ENCODE data around the gene GALNT1.
"Not testable (repeated sequence)": the region's sequence is repeated elsewhere in the genome, so short reads cannot be mapped to it uniquely, and the experiment has no call there.

GALNT1 gene

GRCh38 chr18:35559867-35560266, 21.7 kb upstream of the GALNT1 start:
- DNase-seq (ENCODE audit: extremely low read depth, low read depth) = no peak
- TF ChIP-seq CTCF (IDR thresholded peaks at IDR 0.05; ENCODE audit: low read depth, low read length, missing control alignments) = no peak
- no peak overlapping the region for H3K4me3 ChIP-seq (replicated peaks; ENCODE audit: low read depth, low read length)

GRCh38 chr18:35564795-35565453, 16.6 kb upstream of the GALNT1 start:
- no peak overlapping the region for H3K4me3 ChIP-seq (replicated peaks; ENCODE audit: low read depth, low read length)
- no peak for DNase-seq (ENCODE audit: extremely low read depth, low read depth)
- TF ChIP-seq CTCF (IDR thresholded peaks at IDR 0.05; ENCODE audit: low read depth, low read length, missing control alignments) = no peak

- no peak for DNase-seq (ENCODE audit: extremely low read depth, low read depth)
- no peak overlapping the region for H3K4me3 ChIP-seq (replicated peaks; ENCODE audit: low read depth, low read length)
- no peak for TF ChIP-seq CTCF (IDR thresholded peaks at IDR 0.05; ENCODE audit: low read depth, low read length, missing control alignments)
These were observed 15.5 kb upstream of the GALNT1 start for GRCh38 chr18:35566019-35566418.

- H3K4me3 ChIP-seq (replicated peaks; ENCODE audit: low read depth, low read length) = no peak overlapping the region
- DNase-seq (ENCODE audit: extremely low read depth, low read depth) = no peak
- TF ChIP-seq CTCF (IDR thresholded peaks at IDR 0.05; ENCODE audit: low read depth, low read length, missing control alignments) = no peak
These were observed 11.4 kb upstream of the GALNT1 start for GRCh38 chr18:35570182-35570581.

GRCh38 chr18:35571138-35571537, 10.4 kb upstream of the GALNT1 start:
- no peak for TF ChIP-seq CTCF (IDR thresholded peaks at IDR 0.05; ENCODE audit: low read depth, low read length, missing control alignments)
- H3K4me3 ChIP-seq (replicated peaks; ENCODE audit: low read depth, low read length) = no peak overlapping the region
- DNase-seq (ENCODE audit: extremely low read depth, low read depth) = no peak

- DNase-seq (ENCODE audit: extremely low read depth, low read depth) = no peak
- no peak overlapping the region for H3K4me3 ChIP-seq (replicated peaks; ENCODE audit: low read depth, low read length)
- TF ChIP-seq CTCF (IDR thresholded peaks at IDR 0.05; ENCODE audit: low read depth, low read length, missing control alignments) = no peak
These were observed 8.9 kb upstream of the GALNT1 start for GRCh38 chr18:35572644-35573043.

- TF ChIP-seq CTCF (IDR thresholded peaks at IDR 0.05; ENCODE audit: low read depth, low read length, missing control alignments) = no peak
- no peak for DNase-seq (ENCODE audit: extremely low read depth, low read depth)
- no peak overlapping the region for H3K4me3 ChIP-seq (replicated peaks; ENCODE audit: low read depth, low read length)
These were observed 8.0 kb upstream of the GALNT1 start for GRCh38 chr18:35573531-35573930.

GRCh38 chr18:35576240-35576845, 5.2 kb upstream of the GALNT1 start:
- not testable (repeated sequence) for DNase-seq (ENCODE audit: extremely low read depth, low read depth); H3K4me3 ChIP-seq (replicated peaks; ENCODE audit: low read depth, low read length)

Measured in HFF-Myc (cell line).